Activated CD4-positive, alpha-beta T cell treated with anti-CD3 and anti-CD28 coated beads, Interleukin-2, amount 50 U/mL, for 24 hours (primary cell): ENCODE results near the gene ZNF552.
"Not testable (repeated sequence)": the region's sequence is repeated elsewhere in the genome, so short reads cannot be mapped to it uniquely, and the experiment has no call there.

Experiments used
- DNase-seq, 2 donors: peaks; one replicate each; pipeline ENCODE4 v3.0.0-alpha.2; 2020; ENCODE audit warnings: low read depth in 1 of 2, low spot score in 1 of 2

ZNF552 gene

GRCh38 chr19:57819475-57820148, 4.9 kb upstream of the ZNF552 start:
- peak; percentile 35 to 76 for DNase-seq

GRCh38 chr19:57818378-57818777, 3.7 kb upstream of the ZNF552 start:
- DNase-seq, result no peak

GRCh38 chr19:57817976-57818375, 3.3 kb upstream of the ZNF552 start:
- no peak for DNase-seq

- no peak for DNase-seq
Observed at GRCh38 chr19:57816652-57817051, 1.9 kb upstream of the ZNF552 start.

GRCh38 chr19:57815247-57816075, 748 bp upstream of the ZNF552 start:
- DNase-seq, result no peak

- no peak for DNase-seq
Observed at GRCh38 chr19:57813919-57814504, 701 bp downstream of the ZNF552 start.

- not testable (repeated sequence) for DNase-seq
Observed at GRCh38 chr19:57812975-57813820, 1.5 kb downstream of the ZNF552 start.

GRCh38 chr19:57812226-57812625, 2.5 kb downstream of the ZNF552 start:
- no peak for DNase-seq

GRCh38 chr19:57810410-57811295, 4.1 kb downstream of the ZNF552 start:
- not testable (repeated sequence) for DNase-seq

GRCh38 chr19:57807541-57807940, 7.2 kb downstream of the ZNF552 start:
- no peak for DNase-seq

GRCh38 chr19:57803594-57804325, 11.0 kb downstream of the ZNF552 start:
- no peak for DNase-seq

GRCh38 chr19:57803265-57803593, 11.5 kb downstream of the ZNF552 start:
- DNase-seq, result no peak

- DNase-seq, result no peak
Observed at GRCh38 chr19:57802269-57802668, 12.4 kb downstream of the ZNF552 start.

GRCh38 chr19:57800696-57801095, 14.0 kb downstream of the ZNF552 start:
- DNase-seq, result no peak

- DNase-seq, result not testable (repeated sequence)
Observed at GRCh38 chr19:57796580-57796979, 18.1 kb downstream of the ZNF552 start.

- DNase-seq, result no peak
Observed at GRCh38 chr19:57789288-57789687, 25.4 kb downstream of the ZNF552 start.

GRCh38 chr19:57788114-57788692, 26.5 kb downstream of the ZNF552 start:
- DNase-seq, result no peak

GRCh38 chr19:57786906-57787305, 27.8 kb downstream of the ZNF552 start:
- DNase-seq, result no peak

GRCh38 chr19:57786286-57786685, 28.4 kb downstream of the ZNF552 start:
- no peak for DNase-seq
